Choroid plexus epithelial cell (primary cell): Measurements from ENCODE around the gene RAD18.

Source experiments
- DNase-seq: peaks from one replicate; pipeline ENCODE4 v3.0.0-alpha.2; 2010; ENCODE audit warnings: low read depth
- H3K4me3 ChIP-seq: 2 replicates; pipeline ENCODE4 v1.5.1; 2011; ENCODE audit warnings: low read depth, mild to moderate bottlenecking, control low read depth, low read length, moderate library complexity
- CTCF ChIP-seq: conservative IDR thresholded peaks from 2 replicates; pipeline ENCODE4 v1.5.1; 2011; ENCODE audit warnings: low read depth, mild to moderate bottlenecking, control low read depth, inconsistent platforms, low read length, moderate library complexity

Gene RAD18

GRCh38 chr3:8938021-8938420 is 25.3 kb downstream of the RAD18 start:
- H3K4me3 ChIP-seq = no peak overlapping the region
- TF ChIP-seq CTCF = peak; percentile 59
- peak; percentile 79 for DNase-seq

GRCh38 chr3:8937064-8938020 is 25.9 kb downstream of the RAD18 start:
- peak; percentile 92 for DNase-seq
- no peak for TF ChIP-seq CTCF
- H3K4me3 ChIP-seq = no peak overlapping the region

- no peak for TF ChIP-seq CTCF
- DNase-seq = no peak
- no peak overlapping the region for H3K4me3 ChIP-seq
These were observed 30.8 kb downstream of the RAD18 start for GRCh38 chr3:8932507-8932906.

GRCh38 chr3:8931342-8931741 is 31.9 kb downstream of the RAD18 start:
- DNase-seq = peak; percentile 23
- TF ChIP-seq CTCF = no peak
- H3K4me3 ChIP-seq = no peak overlapping the region

- no peak overlapping the region for H3K4me3 ChIP-seq
- DNase-seq = no peak
- no peak for TF ChIP-seq CTCF
These were observed 33.4 kb downstream of the RAD18 start for GRCh38 chr3:8929860-8930259.

- H3K4me3 ChIP-seq = no peak overlapping the region
- TF ChIP-seq CTCF = no peak
- no peak for DNase-seq
These were observed 48.8 kb downstream of the RAD18 start for GRCh38 chr3:8914491-8914890.

GRCh38 chr3:8911781-8912180 is 51.5 kb downstream of the RAD18 start:
- no peak for DNase-seq
- no peak for TF ChIP-seq CTCF
- no peak overlapping the region for H3K4me3 ChIP-seq
